GDM1 (cell line): Measurements from ENCODE around the gene TMBIM6.
"Not testable (repeated sequence)": the region's sequence is repeated elsewhere in the genome, so short reads cannot be mapped to it uniquely, and the experiment has no call there.

Source experiments
- DNase-seq: peaks from one replicate; lab custom pipeline; 2025; lab: John Stamatoyannopoulos, UW

Gene TMBIM6

GRCh38 chr12:49777341-49777740 lies 36.0 kb downstream of the TMBIM6 start:
- no peak for DNase-seq

- no peak for DNase-seq
These were observed 36.7 kb downstream of the TMBIM6 start for GRCh38 chr12:49777800-49778748.

GRCh38 chr12:49779581-49779980 lies 38.2 kb downstream of the TMBIM6 start:
- no peak for DNase-seq

- DNase-seq: not testable (repeated sequence)
These were observed 39.6 kb downstream of the TMBIM6 start for GRCh38 chr12:49780914-49781313.

- no peak for DNase-seq
These were observed 42.7 kb downstream of the TMBIM6 start for GRCh38 chr12:49783917-49784676.

GRCh38 chr12:49784756-49785409 lies 43.5 kb downstream of the TMBIM6 start:
- DNase-seq: no peak

GRCh38 chr12:49787672-49788071 lies 46.3 kb downstream of the TMBIM6 start:
- no peak for DNase-seq

- DNase-seq: no peak
These were observed 48.6 kb downstream of the TMBIM6 start for GRCh38 chr12:49789992-49790391.

- no peak for DNase-seq
These were observed 49.6 kb downstream of the TMBIM6 start for GRCh38 chr12:49790741-49791555.

GRCh38 chr12:49791700-49792099 lies 50.3 kb downstream of the TMBIM6 start:
- DNase-seq: no peak

- DNase-seq: no peak
These were observed 51.0 kb downstream of the TMBIM6 start for GRCh38 chr12:49792181-49792970.

GRCh38 chr12:49792976-49793580 lies 51.7 kb downstream of the TMBIM6 start:
- no peak for DNase-seq

GRCh38 chr12:49793620-49794019 lies 52.3 kb downstream of the TMBIM6 start:
- no peak for DNase-seq

- no peak for DNase-seq
These were observed 52.7 kb downstream of the TMBIM6 start for GRCh38 chr12:49794021-49794420.

GRCh38 chr12:49794811-49795653 lies 53.7 kb downstream of the TMBIM6 start:
- no peak for DNase-seq

- no peak for DNase-seq
These were observed 54.3 kb downstream of the TMBIM6 start for GRCh38 chr12:49795654-49796105.

- no peak for DNase-seq
These were observed 54.8 kb downstream of the TMBIM6 start for GRCh38 chr12:49796155-49796554.

GRCh38 chr12:49796606-49797448 lies 55.5 kb downstream of the TMBIM6 start:
- no peak for DNase-seq

- no peak for DNase-seq
These were observed 56.1 kb downstream of the TMBIM6 start for GRCh38 chr12:49797449-49797776.
